Ovary (tissue), 9 donors: ENCODE measurements around the gene DIS3L. TPM values are rescaled to one million over a fixed set of nuclear protein-coding genes. Genes with fewer than 3 reads are reported as not detected.
"Not testable (repeated sequence)": the region's sequence is repeated elsewhere in the genome, so short reads cannot be mapped to it uniquely, and the experiment has no call there.

Experiments
- DNase-seq, 5 donors: peaks; one replicate each; pipeline ENCODE4 v3.0.0-alpha.2; 2019 to 2020
- H3K27ac ChIP-seq, 2 donors: fragments of 200-600 bp; one replicate each; pipeline versions ENCODE4 v1.5.1 to v1.8.0; 2019 to 2022
- H3K27me3 ChIP-seq: fragments of 200-600 bp; one replicate; pipeline ENCODE4 v1.8.0; 2022
- H3K36me3 ChIP-seq: fragments of 200-600 bp; sonication (generic); one replicate; pipeline ENCODE4 v1.5.1; 2019
- H3K4me1 ChIP-seq: one replicate; pipeline ENCODE4 v1.8.1; 2013; ENCODE audit warnings: mild to moderate bottlenecking, moderate library complexity; ENCODE audit not compliant: insufficient read depth
- H3K4me3 ChIP-seq: fragments of 200-600 bp; sonication (generic); one replicate; pipeline ENCODE4 v1.5.1; 2017
- H3K9me3 ChIP-seq, 2 donors: fragments of 200-600 bp in 1 of 2; sonication (generic) in 1 of 2; one replicate each; pipeline versions ENCODE4 v1.5.1 to v1.8.1; 2013 to 2019; ENCODE audit warnings: mild to moderate bottlenecking in 1 of 2, moderate library complexity in 1 of 2
- CTCF ChIP-seq, 3 donors: fragments of 450-650 bp in 2 of 3; fragments of 200-600 bp in 1 of 3; IDR thresholded peaks; one replicate each; pipeline versions ENCODE4 v1.5.1 to v1.8.0; 2016 to 2022; ENCODE audit warnings: antibody characterized with exemption in 3 of 3, mild to moderate bottlenecking in 1 of 3
- EP300 ChIP-seq: sonication (generic); formaldehyde crosslinking; IDR thresholded peaks from one replicate; pipeline ENCODE4 v1.6.1; 2017; ENCODE audit warnings: antibody characterized with exemption
- POLR2A ChIP-seq: fragments of 450-650 bp; IDR thresholded peaks from one replicate; pipeline ENCODE4 v1.6.1; 2017; ENCODE audit warnings: antibody characterized with exemption, mild to moderate bottlenecking, moderate library complexity
- WGBS, 3 donors: extraction: QIAGEN DNeasy Blood & Tissue Kit in 1 of 3; methylation state at CpG; one replicate each; pipeline versions ENCODE4 v1.1.5 to v1.1.7; 2013 to 2017; 5-methylcytosine and 5-hydroxymethylcytosine counted together
- intact Hi-C, 4 donors: fragments of 100-400 bp; cut with DNase I; formaldehyde crosslinking; loops; one replicate each; pipeline versions ENCODE4 v1.11.0 to v1.15.1; 2022 to 2023
- polyA plus RNA-seq, 2 donors: library from polyadenylated mRNA; stranded (reverse); fragments of 200-250 nt in 1 of 2; fragments of 350-450 nt in 1 of 2; fragmentation: Illumina TruSeq in 1 of 2; extraction: RNeasy Lipid Tissue Mini Kit (QIAGEN cat#74804) in 1 of 2; gene quantifications; one replicate each; pipeline ENCODE4 v1.2.3, GENCODE V29; 2013 to 2014
- small RNA-seq: library from RNA; depleted of rRNA; stranded (forward); fragments of <200 nt; gene quantifications from one replicate; pipeline ENCODE3, GENCODE V24; 2016
- total RNA-seq, 7 donors: library from RNA; depleted of rRNA in 2 of 7; stranded (reverse); fragments of >200 nt in 2 of 7; fragmentation: NEBNext Ultra II Directional in 3 of 7; extraction: Animal tissue kit (Norgen Biotek cat#: 25700) in 3 of 7; gene quantifications; one replicate each; pipeline versions ENCODE4 v1.1.0 to v1.2.4, GENCODE V29; 2016 to 2023
- donor health status: DM: no; HTN: no; CAD: no; lungs with moderate emphysema.
- donor health status: DM: no; HTN: no; CAD: no.
- donor health status: Bipolar disorder and iron deficiency.
- donor health status: DM: yes; HTN: yes; CAD: no.
- donor health status: DM: no; HTN: no; CAD: no.
- donor health status: DM: yes; HTN: yes; CAD: no.

DIS3L gene
- total and polyA plus RNA-seq, 9 donors, result 19.6 to 54.6 (median 31.9) TPM

- WGBS, 3 donors, result 7 to 16% (median 8%) methylated on average over 12 of the region's 12 CpGs
- Histone ChIP-seq H3K36me3 (no peaks in the 10 kb centered on the region), H3K27ac (no peak overlapping the region), H3K4me1 (no peaks in the 10 kb centered on the region), H3K9me3 (no peaks in the 10 kb centered on the region), H3K4me3 (peak overlapping the region; percentile 3), H3K27me3 (no peaks in the 10 kb centered on the region)
- no peak for DNase-seq
- TF ChIP-seq CTCF (IDR thresholded peaks at IDR 0.05) (no peak), POLR2A (no peak), EP300 (no peak)
- intact Hi-C loops, result no loop called here
Measured at GRCh38 chr15:66369773-66370651, 76.6 kb downstream of the DIS3L start.

GRCh38 chr15:66374179-66374578 lies 80.8 kb downstream of the DIS3L start:
- Histone ChIP-seq H3K27ac (no peak overlapping the region), H3K9me3 (no peaks in the 10 kb centered on the region), H3K4me1 (no peaks in the 10 kb centered on the region), H3K36me3 (no peaks in the 10 kb centered on the region), H3K4me3 (no peak overlapping the region), H3K27me3 (no peaks in the 10 kb centered on the region)
- 86 to 94% (median 92%) methylated on average over 4 of the region's 4 CpGs for WGBS, 3 donors
- intact Hi-C loops, result no loop called here
- DNase-seq, result no peak
- TF ChIP-seq CTCF (IDR thresholded peaks at IDR 0.05), result no peak
- TF ChIP-seq EP300, result no peak
- TF ChIP-seq POLR2A, result no peak

GRCh38 chr15:66378814-66379430 lies 85.6 kb downstream of the DIS3L start:
- TF ChIP-seq POLR2A (no peak), EP300 (no peak), CTCF (IDR thresholded peaks at IDR 0.05) (no peak)
- WGBS, 3 donors, result 89 to 90% (median 89%) methylated on average over 7 of the region's 7 CpGs
- no peak for DNase-seq
- Histone ChIP-seq H3K27ac (no peak overlapping the region), H3K4me1 (no peaks in the 10 kb centered on the region), H3K9me3 (no peaks in the 10 kb centered on the region), H3K27me3 (no peaks in the 10 kb centered on the region), H3K36me3 (no peaks in the 10 kb centered on the region), H3K4me3 (no peak overlapping the region)
- intact Hi-C loops, result no loop called here

GRCh38 chr15:66381376-66381775 lies 88.0 kb downstream of the DIS3L start:
- H3K27me3 ChIP-seq, DNase-seq, H3K9me3 ChIP-seq, H3K27ac ChIP-seq, intact Hi-C loops, H3K4me1 ChIP-seq, H3K36me3 ChIP-seq, H3K4me3 ChIP-seq: not testable (repeated sequence)
- WGBS, 3 donors, result 92 to 98% (median 94%) methylated on average over 2 of the region's 2 CpGs

Small RNA genes within 50 kb of the gene (small RNA-seq; reads per million reads assigned to genes)
- gene RF00019 (not detected), gene SCARNA14 (5.5 reads per million, percentile 81 among the genes with 10 or more reads in this experiment)

Other genes with a start within 250 kb of the DIS3L start
- 10 to 100 TPM in 1 of 7 donors, 1 to 10 TPM in 1, under 1 TPM in 4, not detected in 1; 0.20 to 11.4 (median 0.65) TPM for gene MEGF11, start 39.8 kb upstream of the DIS3L start, total RNA-seq
- under 1 TPM in 1 of 2 donors, not detected in 1; 0.04 TPM for gene MEGF11, start 39.8 kb upstream of the DIS3L start, polyA plus RNA-seq
- gene TIPIN, start 63.1 kb downstream of the DIS3L start, total RNA-seq, result 10 to 100 TPM in 1 of 7 donors, 1 to 10 TPM in 6; 5.5 to 12.6 (median 8.3) TPM
- 1 to 10 TPM; 4.5 to 7.6 TPM for gene TIPIN, start 63.1 kb downstream of the DIS3L start, polyA plus RNA-seq
- 10 to 100 TPM; 21.6 to 44.8 (median 35.6) TPM for gene MAP2K1, start 93.3 kb downstream of the DIS3L start, total RNA-seq
- gene MAP2K1, start 93.3 kb downstream of the DIS3L start, polyA plus RNA-seq, result 10 to 100 TPM; 24.3 to 32.8 TPM
- gene SNAPC5, start 204.2 kb downstream of the DIS3L start, total RNA-seq, result 10 to 100 TPM; 14.6 to 33.4 (median 28.2) TPM
- gene SNAPC5, start 204.2 kb downstream of the DIS3L start, polyA plus RNA-seq, result 10 to 100 TPM; 21.2 to 33.2 TPM
- 1,000 to 10,000 TPM; 3,226 to 5,904 (median 4,447) TPM for gene RPL4, start 211.3 kb downstream of the DIS3L start, total RNA-seq
- gene RPL4, start 211.3 kb downstream of the DIS3L start, polyA plus RNA-seq, result 1,000 to 10,000 TPM; 5,574 to 6,065 TPM
- 1 to 10 TPM; 3.5 to 9.6 (median 6.8) TPM for gene ZWILCH, start 211.8 kb downstream of the DIS3L start, total RNA-seq
- 1 to 10 TPM; 5.2 TPM for gene ZWILCH, start 211.8 kb downstream of the DIS3L start, polyA plus RNA-seq